Effector memory CD4-positive, alpha-beta T cell (primary cell): Measurements from ENCODE around the gene FARP1.

Experiments
- DNase-seq, 3 donors: peaks; one replicate each; pipeline ENCODE4 v3.0.0-alpha.2; 2020
- H3K27ac ChIP-seq: 2 replicates; pipeline ENCODE4 v1.7.0; 2013; ENCODE audit warnings: mild to moderate bottlenecking, low read length, moderate library complexity; ENCODE audit not compliant: insufficient read depth, poor library complexity, severe bottlenecking
- H3K27me3 ChIP-seq: replicated peaks from 2 replicates; pipeline ENCODE4 v1.7.0; 2013; ENCODE audit warnings: mild to moderate bottlenecking, low read length; ENCODE audit not compliant: insufficient read depth, control insufficient read depth, poor library complexity, severe bottlenecking
- H3K36me3 ChIP-seq: 2 replicates; pipeline ENCODE4 v1.7.0; 2013; ENCODE audit warnings: mild to moderate bottlenecking, low read length, moderate library complexity; ENCODE audit not compliant: control insufficient read depth, insufficient read depth
- H3K4me1 ChIP-seq: 2 replicates; pipeline ENCODE4 v1.7.0; 2013; ENCODE audit warnings: low read length, mild to moderate bottlenecking; ENCODE audit not compliant: control insufficient read depth, insufficient read depth, poor library complexity, severe bottlenecking
- H3K4me3 ChIP-seq: 2 replicates; pipeline ENCODE4 v1.7.0; 2013; ENCODE audit warnings: low read length, low read depth, mild to moderate bottlenecking; ENCODE audit not compliant: insufficient read depth, poor library complexity, severe bottlenecking
- H3K9me3 ChIP-seq: 2 replicates; pipeline ENCODE4 v1.7.0; 2013; ENCODE audit warnings: mild to moderate bottlenecking, low read length, moderate library complexity; ENCODE audit not compliant: control insufficient read depth

FARP1 gene

GRCh38 chr13:98234348-98234747 lies 91.5 kb downstream of the FARP1 start:
- Histone ChIP-seq H3K4me1 (no peaks in the 10 kb centered on the region), H3K4me3 (no peak overlapping the region), H3K27me3 (no peaks in the 10 kb centered on the region), H3K36me3 (no peaks in the 10 kb centered on the region), H3K9me3 (no peaks in the 10 kb centered on the region), H3K27ac (no peak overlapping the region)
- DNase-seq, result no peak

GRCh38 chr13:98236197-98236596 lies 93.3 kb downstream of the FARP1 start:
- Histone ChIP-seq H3K27me3 (no peaks in the 10 kb centered on the region), H3K36me3 (no peaks in the 10 kb centered on the region), H3K27ac (no peak overlapping the region), H3K4me1 (no peaks in the 10 kb centered on the region), H3K4me3 (no peak overlapping the region), H3K9me3 (no peaks in the 10 kb centered on the region)
- no peak for DNase-seq

GRCh38 chr13:98237331-98237730 lies 94.4 kb downstream of the FARP1 start:
- no peak for DNase-seq
- H3K9me3 ChIP-seq, result no peaks in the 10 kb centered on the region
- H3K4me1 ChIP-seq, result no peaks in the 10 kb centered on the region
- no peak overlapping the region for H3K4me3 ChIP-seq
- H3K27ac ChIP-seq, result no peak overlapping the region
- H3K36me3 ChIP-seq, result no peaks in the 10 kb centered on the region
- no peaks in the 10 kb centered on the region for H3K27me3 ChIP-seq

- Histone ChIP-seq H3K27ac (no peak overlapping the region), H3K4me3 (no peak overlapping the region), H3K4me1 (no peaks in the 10 kb centered on the region), H3K27me3 (no peaks in the 10 kb centered on the region), H3K9me3 (no peaks in the 10 kb centered on the region), H3K36me3 (no peaks in the 10 kb centered on the region)
- no peak for DNase-seq
Measured at GRCh38 chr13:98239162-98240076, 96.5 kb downstream of the FARP1 start.

- no peaks in the 10 kb centered on the region for H3K36me3 ChIP-seq
- no peaks in the 10 kb centered on the region for H3K9me3 ChIP-seq
- no peak for DNase-seq
- H3K27me3 ChIP-seq, result no peaks in the 10 kb centered on the region
- H3K4me3 ChIP-seq, result no peak overlapping the region
- H3K4me1 ChIP-seq, result no peaks in the 10 kb centered on the region
- H3K27ac ChIP-seq, result no peak overlapping the region
Measured at GRCh38 chr13:98240135-98240534, 97.2 kb downstream of the FARP1 start.

- H3K4me3 ChIP-seq, result no peak overlapping the region
- no peaks in the 10 kb centered on the region for H3K4me1 ChIP-seq
- H3K36me3 ChIP-seq, result no peaks in the 10 kb centered on the region
- H3K27me3 ChIP-seq, result no peaks in the 10 kb centered on the region
- H3K9me3 ChIP-seq, result no peaks in the 10 kb centered on the region
- H3K27ac ChIP-seq, result no peak overlapping the region
- DNase-seq, result no peak
Measured at GRCh38 chr13:98240974-98241373, 98.1 kb downstream of the FARP1 start.

GRCh38 chr13:98241976-98242375 lies 99.1 kb downstream of the FARP1 start:
- Histone ChIP-seq H3K27me3 (no peaks in the 10 kb centered on the region), H3K36me3 (no peaks in the 10 kb centered on the region), H3K4me3 (no peak overlapping the region), H3K27ac (no peak overlapping the region), H3K9me3 (no peaks in the 10 kb centered on the region), H3K4me1 (no peaks in the 10 kb centered on the region)
- no peak for DNase-seq

GRCh38 chr13:98242403-98242802 lies 99.5 kb downstream of the FARP1 start:
- Histone ChIP-seq H3K4me1 (no peaks in the 10 kb centered on the region), H3K27me3 (no peaks in the 10 kb centered on the region), H3K27ac (no peak overlapping the region), H3K9me3 (no peaks in the 10 kb centered on the region), H3K4me3 (no peak overlapping the region), H3K36me3 (no peaks in the 10 kb centered on the region)
- no peak for DNase-seq

- Histone ChIP-seq H3K9me3 (no peaks in the 10 kb centered on the region), H3K4me3 (no peak overlapping the region), H3K4me1 (no peaks in the 10 kb centered on the region), H3K27ac (no peak overlapping the region), H3K27me3 (peaks cover 4% of the 10 kb centered on the region), H3K36me3 (no peaks in the 10 kb centered on the region)
- no peak for DNase-seq
Measured at GRCh38 chr13:98243929-98244272, 101.0 kb downstream of the FARP1 start.

GRCh38 chr13:98246538-98247172 lies 103.8 kb downstream of the FARP1 start:
- Histone ChIP-seq H3K36me3 (no peaks in the 10 kb centered on the region), H3K27ac (no peak overlapping the region), H3K27me3 (peaks cover 4% of the 10 kb centered on the region), H3K9me3 (no peaks in the 10 kb centered on the region), H3K4me1 (no peaks in the 10 kb centered on the region), H3K4me3 (no peak overlapping the region)
- DNase-seq, result no peak
